Endometrial microvascular endothelial cells (primary cell): ENCODE results near the gene SPAG8. TPM values are rescaled to one million over a fixed set of nuclear protein-coding genes. Genes with fewer than 3 reads are reported as not detected.

ENCODE experiments used
- in situ Hi-C: cut with HindIII; loops from 2 replicates; pipeline ENCODE4 v1.10.0; 2017; ENCODE audit warnings: low sequenced_read_pairs, low pct_unique_long_range_greater_than_20kb; ENCODE audit errors: inconsistent ontology term
- total RNA-seq: library from RNA; depleted of rRNA; stranded (reverse); fragments of >200 nt; gene quantifications from one replicate; pipeline ENCODE4 v1.2.3, GENCODE V29; 2015; ENCODE audit errors: inconsistent ontology term

SPAG8 gene
- total RNA-seq, 1 donor from 2014 or later, result not detected

DNA sequence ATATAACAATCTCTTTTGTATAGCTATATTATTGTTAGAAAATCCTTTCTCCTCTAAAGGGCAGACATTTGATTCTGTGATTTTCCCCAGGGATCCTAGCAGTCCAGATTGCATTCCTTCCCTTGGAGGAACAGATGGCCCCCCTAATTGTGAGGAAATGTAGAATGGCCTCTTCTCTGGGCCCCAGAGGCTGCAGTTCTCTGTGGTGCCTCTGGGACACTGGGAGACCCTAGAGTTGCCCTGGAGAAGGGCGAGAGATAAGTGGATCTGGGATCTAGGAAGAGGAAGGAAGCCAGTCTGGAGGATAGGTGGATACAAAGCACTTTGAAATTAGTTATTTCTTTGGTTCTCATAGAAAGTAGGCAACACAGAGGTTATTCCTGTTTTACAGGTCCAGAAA, 4.6 kb upstream of the SPAG8 start:
- in situ Hi-C loops, result loop anchor here (10.0 kb wide), 1 partner anchor 48 kb away; no protein-coding TSS in a partner anchor

DNA sequence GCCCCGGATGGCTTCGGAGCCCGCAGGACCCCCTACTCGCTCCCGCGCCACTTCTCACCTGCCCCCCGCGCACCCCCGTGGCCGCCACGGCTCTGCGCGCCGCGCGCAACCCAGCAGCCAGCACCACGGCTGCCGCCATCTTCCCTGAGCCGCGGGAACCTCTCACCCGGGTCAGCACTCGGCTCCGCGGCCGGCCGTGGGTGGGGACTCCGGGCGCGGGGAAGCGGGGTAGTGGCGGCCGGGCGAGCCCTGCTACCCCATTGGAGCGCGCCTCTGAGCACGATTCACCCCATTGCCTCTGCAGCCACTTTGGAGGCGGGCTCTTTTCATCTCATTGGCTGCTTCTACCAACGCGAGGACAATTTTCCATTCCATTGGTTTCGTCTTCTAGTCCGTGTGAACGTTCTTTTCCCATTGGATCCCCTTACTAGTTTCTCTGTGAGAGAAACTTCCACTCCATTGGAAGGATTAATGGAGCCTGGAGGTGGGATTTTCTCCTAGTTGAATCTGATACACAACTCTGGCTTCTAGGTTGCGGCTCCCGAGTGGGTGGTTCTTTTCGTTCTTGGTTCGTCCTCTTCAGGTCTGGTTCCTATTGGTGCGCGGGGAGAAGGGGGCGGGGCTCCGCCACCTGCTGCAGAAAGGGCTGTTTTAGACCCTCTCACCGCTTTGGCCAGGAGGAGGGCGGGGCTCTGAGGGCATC, 2.9 kb upstream of the SPAG8 start, which contains the start of gene HINT2:
Gene HINT2, minus strand, starts transcription at position 202 of the 703 bp plus-strand sequence. Its CDS starts 63 bp downstream, at position 139.
- in situ Hi-C loops, result loop anchor here (10.0 kb wide), 1 partner anchor 50 kb away; no protein-coding TSS in a partner anchor

DNA sequence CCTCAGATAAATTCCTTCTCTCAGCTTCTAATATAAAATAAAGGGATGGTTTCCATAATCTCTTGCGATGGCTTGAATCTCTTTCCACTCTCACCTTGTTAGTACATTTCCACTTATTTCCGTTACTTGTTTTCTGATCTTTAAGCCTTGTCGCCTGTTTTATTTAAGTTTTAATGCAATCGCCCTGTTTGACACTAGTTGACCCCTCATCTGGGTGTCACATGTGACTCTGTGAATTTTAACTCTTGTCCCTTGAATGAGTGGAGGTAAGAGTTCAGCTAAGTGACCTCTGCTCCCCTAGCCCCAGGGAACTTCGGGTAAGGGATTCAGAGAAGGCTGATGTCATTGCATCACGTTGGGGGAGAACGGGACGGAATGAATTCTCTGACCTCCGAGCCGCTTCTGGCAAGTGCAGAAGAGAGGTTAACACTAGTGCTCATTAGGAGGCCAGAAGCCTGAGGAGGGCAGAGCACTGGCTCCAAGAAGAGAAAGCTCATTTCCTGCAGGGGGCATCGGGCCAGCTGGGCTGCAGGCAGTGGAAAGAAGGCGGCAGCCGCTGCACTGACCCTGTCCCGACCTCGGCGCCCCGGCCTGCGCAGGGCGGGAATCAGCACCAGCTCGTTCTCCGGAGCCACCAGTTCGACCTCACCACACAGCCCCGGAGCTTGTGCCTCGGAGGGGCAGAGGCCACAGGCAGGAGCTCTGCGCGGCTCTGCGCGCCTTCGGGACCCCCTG, 2.2 kb upstream of the SPAG8 start:
- in situ Hi-C loops, result loop anchor here (10.0 kb wide), 1 partner anchor 51 kb away; no protein-coding TSS in a partner anchor

DNA sequence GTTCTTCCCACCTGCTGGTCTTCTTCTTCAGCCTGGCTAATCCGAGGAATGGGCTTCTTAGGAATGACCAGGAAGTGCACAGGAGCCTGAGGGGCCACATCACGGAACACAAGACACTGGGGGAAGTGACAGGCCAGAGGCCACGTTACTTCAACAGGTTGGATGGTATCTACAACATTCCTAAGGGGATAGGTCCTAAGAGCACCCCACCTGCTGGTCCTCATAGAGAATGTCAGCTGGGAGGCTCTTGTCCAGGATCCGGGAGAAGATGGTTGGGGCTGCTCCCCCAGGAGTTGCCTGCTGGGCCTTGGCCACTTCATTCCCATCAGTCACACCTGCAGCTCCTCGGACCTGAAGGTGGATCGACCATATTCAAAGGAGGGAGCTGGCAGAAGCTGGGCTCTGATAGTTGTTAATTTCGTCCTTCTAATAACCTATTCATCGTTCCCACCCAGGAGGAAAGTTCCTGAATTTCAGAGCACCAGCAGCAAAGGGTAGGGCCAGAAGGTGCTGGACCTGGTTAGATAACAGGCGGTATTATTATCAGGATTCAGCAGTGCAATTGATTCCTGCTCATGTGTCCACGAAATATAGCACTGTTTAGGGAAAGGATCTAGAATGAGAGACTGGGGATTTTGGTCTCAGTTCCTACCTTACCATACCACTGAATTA, 1.5 kb upstream of the SPAG8 start:
- in situ Hi-C loops, result loop anchor here (10.0 kb wide), 1 partner anchor 51 kb away; no protein-coding TSS in a partner anchor

DNA sequence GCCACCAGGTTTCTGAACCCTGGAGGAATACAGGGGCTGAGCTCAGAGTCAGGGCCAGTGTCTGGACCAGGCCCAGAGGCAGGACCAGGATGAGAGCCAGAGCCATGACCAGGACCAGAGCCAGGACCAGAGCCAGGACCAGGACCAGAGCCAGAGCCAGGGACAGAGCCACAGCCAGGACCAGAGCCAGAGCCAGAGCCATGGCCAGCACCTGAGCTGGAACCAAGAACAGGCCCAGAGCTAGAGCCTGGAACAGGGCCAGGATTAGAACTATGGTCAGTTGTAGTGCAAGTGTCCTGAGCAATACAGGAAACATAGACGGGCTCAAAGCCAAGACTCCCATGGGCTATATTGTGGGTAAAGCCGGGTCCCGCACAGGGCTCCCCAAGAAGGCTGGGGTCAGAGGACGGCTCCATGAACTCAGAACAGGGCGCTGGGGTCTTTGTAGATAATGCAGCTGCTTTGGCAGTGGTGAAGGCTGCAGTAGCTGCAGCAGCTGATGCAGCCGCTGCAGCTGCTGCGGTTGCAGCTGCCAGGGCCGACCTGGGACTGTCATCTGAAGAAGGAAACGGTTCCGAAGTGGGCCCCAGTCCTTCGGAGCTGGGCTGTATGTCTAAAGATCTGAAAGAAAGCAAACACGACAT, 559 bp downstream of the SPAG8 start:
- in situ Hi-C loops, result loop anchor here (10.0 kb wide), 1 partner anchor 53 kb away; no protein-coding TSS in a partner anchor

DNA sequence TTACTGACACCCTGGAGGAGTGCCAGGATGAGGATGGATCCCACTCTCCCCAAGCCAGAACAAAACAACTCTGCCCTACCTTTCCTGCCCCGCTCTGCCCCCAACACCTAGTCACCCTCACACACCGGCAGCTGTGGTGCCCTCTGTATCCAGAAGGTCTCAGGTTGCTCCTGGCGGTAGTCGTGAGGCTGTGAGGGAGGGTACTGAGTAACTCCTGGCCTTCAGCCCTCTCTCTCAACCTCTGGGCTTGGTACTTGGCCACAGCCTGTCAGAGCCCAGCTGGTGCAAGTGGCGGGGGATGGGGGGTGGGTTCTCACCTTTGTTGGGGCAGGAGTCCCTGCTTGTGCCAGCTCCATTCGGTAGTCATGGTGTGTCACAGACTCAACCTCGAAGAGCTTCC, 1.9 kb downstream of the SPAG8 start:
- in situ Hi-C loops, result loop anchor here (10.0 kb wide), 1 partner anchor 55 kb away; no protein-coding TSS in a partner anchor

DNA sequence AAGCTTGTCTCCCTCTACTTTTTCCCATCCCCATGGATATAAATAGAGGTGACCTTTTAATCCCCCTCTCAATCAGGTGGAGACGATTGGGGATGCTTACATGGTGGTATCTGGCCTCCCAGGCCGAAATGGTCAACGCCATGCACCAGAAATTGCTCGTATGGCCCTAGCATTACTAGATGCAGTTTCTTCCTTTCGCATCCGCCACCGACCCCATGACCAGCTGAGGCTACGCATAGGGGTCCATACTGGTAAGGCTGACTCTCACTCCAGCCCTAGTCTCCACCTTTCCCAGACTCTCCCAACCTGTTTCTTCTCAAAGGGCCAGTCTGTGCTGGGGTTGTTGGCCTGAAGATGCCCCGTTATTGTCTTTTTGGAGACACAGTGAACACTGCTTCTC, 3.6 kb downstream of the SPAG8 start:
- in situ Hi-C loops, result no loop called here

DNA sequence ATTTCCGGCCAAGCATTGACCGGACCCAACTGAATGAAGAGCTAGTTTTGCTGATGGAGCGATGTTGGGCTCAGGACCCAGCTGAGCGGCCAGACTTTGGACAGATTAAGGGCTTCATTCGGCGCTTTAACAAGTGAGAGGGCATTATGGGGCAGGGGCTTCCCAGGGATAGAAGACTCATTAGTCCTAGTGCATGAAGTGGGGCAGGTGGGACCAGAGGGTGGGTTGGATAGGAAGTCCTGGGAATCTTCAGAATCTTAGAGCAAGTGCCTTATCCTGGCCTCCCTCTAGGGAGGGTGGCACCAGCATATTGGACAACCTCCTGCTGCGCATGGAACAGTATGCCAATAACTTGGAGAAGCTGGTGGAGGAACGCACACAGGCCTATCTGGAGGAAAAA, 6.0 kb downstream of the SPAG8 start:
- in situ Hi-C loops, result no loop called here

DNA sequence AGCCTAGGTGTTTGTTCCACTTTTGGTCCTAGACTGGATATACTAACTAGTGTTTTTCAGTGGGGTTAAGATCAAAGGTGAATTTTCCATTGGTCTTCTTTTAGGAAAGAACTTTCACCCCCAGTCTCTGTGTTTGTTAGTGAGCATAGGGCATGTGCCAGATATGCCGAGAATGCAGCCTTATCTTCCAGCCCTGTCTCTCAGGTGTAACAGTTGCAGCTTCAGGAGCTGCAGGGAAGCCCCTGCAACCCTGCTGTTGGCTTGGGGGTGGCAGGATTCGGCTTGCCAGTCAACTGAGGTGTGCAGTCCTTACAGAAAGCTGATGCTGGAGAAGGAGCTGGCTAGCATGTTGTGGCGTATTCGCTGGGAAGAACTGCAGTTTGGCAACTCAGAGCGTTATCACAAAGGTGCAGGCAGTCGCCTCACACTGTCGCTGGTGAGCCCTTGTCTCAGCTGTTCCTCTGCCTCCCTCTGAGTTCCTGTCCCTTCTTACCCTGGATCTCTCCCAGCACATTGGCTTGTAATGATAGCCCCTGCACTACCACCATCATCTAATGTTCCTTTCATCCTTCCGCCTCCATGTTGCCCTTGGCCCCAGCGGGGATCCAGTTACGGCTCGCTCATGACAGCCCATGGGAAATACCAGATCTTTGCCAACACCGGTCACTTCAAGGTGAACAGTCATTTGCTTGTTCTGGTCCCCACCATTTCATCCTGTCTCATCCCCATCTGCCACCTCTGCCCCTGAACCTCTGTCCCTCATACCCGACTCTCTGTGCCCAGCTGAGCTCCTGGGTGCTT, 10.5 kb downstream of the SPAG8 start:
- in situ Hi-C loops, result no loop called here

DNA sequence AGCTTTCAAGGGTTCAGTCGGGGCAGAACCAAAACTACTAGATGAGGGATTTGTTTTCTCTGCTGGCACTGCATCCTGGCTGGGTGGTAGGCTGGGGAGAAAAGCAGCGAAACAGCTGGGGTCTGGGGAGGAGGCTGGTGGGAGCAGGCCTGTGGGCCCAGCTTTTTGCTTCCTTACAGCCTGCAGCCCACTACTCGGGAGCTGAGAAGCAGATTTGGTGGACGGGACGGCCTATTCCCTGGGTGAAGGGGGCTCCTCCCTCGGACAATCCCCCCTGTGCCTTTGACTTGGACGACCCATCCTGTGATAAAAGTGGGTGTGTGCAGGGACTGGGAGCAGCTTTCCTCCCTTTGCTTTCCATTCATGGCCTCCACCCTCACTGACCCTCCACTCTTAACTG, 11.5 kb downstream of the SPAG8 start:
- in situ Hi-C loops, result no loop called here

DNA sequence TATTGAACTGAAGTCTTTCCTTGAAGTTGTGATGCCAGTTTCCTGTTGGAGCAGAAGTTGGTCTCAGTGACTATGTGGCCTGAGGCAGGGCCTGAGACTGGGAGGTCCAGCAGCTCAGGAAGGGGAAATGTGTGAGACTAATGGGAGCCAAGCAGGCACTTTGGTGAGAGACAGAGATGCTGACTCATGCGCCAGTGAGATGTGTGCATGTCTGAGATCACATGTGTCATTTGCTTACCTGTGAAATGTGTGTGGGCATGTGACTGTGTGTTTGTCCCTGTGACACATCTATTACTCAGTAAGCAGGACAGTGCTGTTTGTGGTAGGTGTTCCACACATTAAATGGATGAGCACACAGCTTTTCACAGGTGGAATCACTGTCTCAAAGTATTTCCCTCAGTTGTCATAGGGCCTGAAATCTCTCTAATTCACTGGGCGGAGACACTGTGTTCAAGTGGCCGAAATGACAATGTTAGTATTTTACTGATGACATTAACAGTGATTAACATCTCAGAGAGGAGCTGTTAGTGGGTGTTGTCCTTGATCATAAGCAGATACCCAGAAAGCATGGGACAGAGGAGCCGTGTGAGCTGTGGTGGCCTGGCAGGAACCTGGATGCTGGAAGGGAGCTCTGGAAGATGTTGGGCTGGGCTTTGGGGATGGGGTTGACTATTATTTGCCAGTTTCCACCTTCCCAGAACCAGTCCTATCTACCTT, 13.2 kb downstream of the SPAG8 start:
- in situ Hi-C loops, result no loop called here

DNA sequence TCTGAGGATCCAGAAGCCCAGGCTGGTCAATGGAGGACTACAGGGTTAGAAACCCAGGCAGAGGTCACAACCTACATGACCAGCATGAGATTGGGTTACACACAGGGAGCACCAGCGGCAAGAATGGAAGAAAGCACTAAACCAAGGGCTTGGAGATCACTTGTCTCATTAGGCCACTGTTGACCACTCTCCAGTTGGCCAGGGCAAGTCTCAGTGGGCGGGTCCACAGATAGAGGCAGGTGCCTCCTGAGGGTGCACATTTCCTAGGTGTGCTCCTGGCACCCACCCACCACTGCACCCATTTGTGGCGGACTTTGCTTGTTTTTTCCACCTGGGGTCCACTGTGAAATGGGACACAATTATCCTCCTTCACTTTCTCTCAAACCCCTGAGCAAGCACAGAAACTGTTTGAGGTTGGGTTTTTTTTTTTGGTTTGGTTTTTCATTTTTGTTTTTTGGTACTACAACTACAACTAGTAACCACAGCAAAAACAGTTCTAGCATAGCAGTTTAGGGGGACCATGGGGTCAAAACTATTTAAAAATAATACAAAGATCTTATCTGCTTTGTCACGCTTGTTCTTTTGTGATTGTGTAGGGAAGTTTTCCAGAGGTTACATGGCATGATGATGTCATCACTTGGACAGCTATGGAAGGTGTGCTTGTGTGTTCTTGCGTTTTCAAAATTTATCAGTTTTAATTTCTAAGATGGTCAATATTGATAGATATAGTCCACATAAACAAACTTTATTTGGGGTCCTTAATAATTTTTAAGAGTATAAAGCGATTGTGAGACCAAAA, 14.6 kb downstream of the SPAG8 start:
- in situ Hi-C loops, result no loop called here

DNA sequence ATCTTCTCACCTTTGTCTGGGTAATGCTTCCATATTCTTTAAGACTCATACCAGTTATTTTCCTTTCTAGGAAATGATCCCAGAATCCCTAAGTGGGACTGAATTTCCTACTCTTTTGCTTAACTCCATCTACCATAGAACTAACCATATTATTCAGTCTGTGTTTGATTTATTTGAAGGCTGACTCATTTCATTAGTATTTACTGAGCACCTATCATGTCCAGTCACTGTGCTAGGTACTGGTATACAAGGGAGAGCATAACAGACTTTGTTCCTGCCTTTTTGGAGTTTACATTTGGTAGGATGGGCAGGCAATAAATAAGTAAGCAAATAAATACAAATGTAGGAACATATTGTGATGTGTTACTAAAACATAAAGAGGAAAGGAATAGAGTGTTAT, 16.4 kb downstream of the SPAG8 start:
- in situ Hi-C loops, result no loop called here

DNA sequence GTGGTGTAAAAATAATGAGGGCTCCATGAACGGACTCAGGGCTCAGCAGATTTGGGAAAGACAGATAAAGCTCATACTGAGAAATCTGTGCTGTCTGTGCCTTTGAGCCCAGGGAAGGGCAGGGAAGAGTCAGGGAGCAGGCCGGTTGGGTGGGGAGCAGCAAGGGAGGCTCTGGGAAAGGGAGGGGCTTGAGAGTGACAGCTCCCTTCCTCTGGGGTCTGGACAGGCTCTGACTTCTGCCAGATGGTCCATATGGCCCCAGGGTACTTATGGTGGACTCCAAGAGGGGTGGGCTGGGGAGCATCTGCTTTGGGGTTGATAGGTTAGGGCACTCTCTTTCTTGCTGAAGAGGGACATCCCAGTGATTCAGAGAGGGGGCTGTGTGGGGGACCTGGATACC, 18.6 kb downstream of the SPAG8 start:
- in situ Hi-C loops, result no loop called here

DNA sequence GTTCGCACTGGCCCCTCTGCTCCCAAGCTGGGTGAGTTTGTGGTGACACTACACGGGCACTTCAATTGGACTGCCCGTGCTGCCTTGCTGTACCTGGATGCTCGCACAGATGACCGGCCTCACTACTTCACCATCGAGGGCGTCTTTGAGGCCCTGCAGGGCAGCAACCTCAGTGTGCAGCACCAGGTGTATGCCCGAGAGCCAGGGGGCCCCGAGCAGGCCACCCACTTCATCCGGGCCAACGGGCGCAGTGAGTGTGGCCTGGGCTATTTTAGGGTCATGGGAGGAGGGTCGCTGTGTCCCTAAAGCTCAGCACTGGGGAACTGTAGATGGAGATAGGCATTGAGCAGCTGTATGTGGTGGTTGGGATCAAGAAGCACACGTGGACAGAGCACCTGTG, 19.2 kb downstream of the SPAG8 start:
- in situ Hi-C loops, result no loop called here

DNA sequence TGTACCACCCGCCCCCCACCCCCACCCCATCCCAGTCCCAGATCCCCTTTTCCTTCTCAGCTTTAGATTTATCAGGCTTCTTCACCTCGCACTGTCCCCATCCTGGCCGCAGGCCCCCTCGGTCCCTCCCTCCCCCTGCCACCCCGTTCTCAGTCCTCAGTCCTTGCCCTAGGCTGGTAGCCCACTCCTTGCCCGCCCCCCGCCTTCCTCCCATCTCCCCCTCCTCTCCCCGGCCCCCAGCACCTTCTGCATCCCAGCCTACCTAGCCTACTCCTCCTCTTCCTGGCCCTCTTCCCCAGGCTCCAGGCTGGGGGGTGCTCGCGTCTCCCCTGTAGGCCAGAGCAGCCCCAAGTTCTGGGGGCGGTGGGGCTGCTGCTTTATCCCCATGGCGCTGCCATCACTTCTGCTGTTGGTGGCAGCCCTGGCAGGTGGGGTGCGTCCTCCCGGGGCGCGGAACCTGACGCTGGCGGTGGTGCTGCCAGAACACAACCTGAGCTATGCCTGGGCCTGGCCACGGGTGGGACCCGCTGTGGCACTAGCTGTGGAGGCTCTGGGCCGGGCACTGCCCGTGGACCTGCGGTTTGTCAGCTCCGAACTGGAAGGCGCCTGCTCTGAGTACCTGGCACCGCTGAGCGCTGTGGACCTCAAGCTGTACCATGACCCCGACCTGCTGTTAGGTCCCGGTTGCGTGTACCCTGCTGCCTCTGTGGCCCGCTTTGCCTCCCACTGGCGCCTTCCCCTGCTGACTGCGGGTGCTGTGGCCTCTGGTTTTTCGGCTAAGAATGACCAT, 19.8 kb downstream of the SPAG8 start:
- in situ Hi-C loops, result no loop called here
